SK-MEL-5 (cell line): ENCODE data around the gene GLO1. TPM values are rescaled to one million over a fixed set of nuclear protein-coding genes. Genes with fewer than 3 reads are reported as not detected.
A peak's percentile ranks its signal among the peaks of the same experiment; 100 is the strongest.

Experiments
- DNase-seq: peaks from one replicate; pipeline ENCODE4 v3.0.0-alpha.2; 2016; ENCODE audit warnings: low read depth, low spot score
- in situ Hi-C: cut with HindIII; loops from 2 replicates; pipeline ENCODE4 v1.10.0; 2016; ENCODE audit warnings: low sequenced_read_pairs, high pct_unique_total_duplicates, low pct_unique_long_range_greater_than_20kb
- polyA plus RNA-seq, 2 experiments: library from polyadenylated mRNA; depleted of rRNA; stranded (reverse); fragments of >200 nt; gene quantifications; 2 replicates each; pipeline ENCODE4 v1.2.3, GENCODE V29; 2015
- total RNA-seq: library from RNA; depleted of rRNA; stranded (reverse); fragments of >200 nt; shearing (Covaris generic); gene quantifications from 2 replicates; pipeline ENCODE4 v1.2.3, GENCODE V29; 2014; rRNA removed

GLO1 gene
- total RNA-seq = 349 and 373 TPM in 2 replicates
- 185 and 208 TPM in 2 replicates for polyA plus RNA-seq (2015; cell fraction: cytosol; rRNA removed)
- 53.2 and 63.3 TPM in 2 replicates for polyA plus RNA-seq (2015; cell fraction: nucleus; rRNA removed)

DNA sequence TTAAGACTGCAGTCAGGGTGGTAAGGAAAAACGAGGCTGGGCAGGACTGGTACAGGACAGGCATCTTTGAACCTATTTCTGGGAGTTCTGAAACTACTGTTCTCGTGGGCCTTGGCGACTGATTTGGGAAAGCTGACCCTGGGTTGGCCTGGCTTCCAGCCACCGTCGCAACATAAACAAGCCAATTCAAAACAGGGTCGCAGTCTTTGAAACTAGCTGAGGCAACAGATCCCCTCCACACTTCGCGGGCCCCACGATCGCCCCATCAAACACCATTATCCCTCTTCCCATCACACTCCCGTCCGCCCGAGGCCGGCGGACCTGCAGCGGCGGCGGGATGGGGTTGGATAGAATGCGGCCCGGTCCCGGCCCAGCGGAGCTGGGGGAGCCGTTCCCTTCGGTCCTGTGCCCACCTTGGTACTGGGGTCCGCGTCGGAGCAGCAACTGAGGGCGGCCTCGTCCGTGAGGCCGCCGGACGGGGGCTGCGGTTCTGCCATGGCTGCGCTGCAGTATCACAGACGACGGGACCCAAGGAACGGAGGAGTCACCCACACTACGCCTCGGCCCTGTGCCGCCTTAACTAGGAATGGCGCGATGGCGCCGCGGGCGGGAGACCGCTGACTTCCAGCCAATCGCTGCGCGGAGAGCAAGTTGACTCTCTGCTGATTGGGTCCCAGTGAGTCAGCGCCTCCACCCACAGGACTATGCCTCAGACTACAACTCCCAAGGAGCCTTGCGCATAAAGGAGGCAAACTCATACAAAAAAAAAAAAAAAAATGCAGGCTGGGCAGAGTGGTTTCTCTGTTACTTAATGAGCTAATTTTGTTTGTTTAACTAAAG is at the start of gene GLO1:
Gene GLO1, minus strand, starts transcription at position 588 of the 840 bp plus-strand sequence. Its CDS starts 91 bp downstream, at position 497.
- DNase-seq = peak; percentile 98
- in situ Hi-C loops = no loop called here

DNA sequence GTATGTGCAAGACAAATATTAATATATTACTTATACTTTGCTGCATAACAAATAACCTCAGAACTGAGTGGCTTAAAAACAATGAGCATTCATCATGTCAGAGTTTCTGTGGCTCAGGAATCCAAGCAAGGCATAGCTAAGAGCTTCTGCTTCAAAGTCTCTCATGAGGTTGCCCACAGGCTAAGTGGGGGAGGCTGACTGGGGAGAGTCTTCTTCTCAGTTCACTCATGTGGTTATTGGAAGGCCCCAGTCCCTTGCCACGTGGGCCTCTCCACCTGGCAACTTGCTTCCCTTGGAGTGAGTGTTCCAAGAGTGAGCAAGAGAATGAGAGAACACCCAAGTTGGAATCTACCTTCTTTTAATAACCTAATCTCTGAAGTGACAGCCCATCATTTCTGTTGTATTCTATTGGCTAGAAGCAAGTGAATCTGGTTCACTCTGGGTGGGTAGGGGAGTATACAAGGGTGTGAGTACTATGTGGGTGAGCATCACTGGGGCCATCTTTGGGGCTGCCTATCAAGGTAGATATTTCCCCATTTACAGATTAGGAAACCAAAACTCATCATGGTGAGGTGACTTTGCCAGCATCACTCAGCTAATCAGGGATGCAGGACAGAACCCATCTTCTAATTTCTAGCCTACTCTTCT is 48.1 kb upstream of the GLO1 start:
- in situ Hi-C loops = no loop called here
- no peak for DNase-seq

DNA sequence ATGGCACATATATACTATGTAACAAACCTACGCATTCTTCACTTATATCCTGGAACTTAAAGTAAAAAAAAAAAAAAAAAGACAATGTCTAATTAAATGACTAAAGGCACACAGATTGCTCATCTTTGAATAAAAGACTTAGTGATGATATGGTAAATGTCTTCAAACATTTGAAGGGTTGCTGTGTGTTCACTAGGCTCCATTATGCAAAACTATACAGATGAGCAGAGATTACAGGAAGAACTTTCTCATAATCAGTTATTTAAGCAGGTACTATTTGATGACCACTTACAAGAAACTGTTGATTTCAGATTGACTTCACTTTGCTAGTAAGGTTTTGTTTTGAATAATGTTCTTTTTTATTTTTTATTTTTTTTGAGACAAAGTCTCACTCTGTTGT is 46.5 kb upstream of the GLO1 start:
- no peak for DNase-seq
- in situ Hi-C loops = no loop called here

DNA sequence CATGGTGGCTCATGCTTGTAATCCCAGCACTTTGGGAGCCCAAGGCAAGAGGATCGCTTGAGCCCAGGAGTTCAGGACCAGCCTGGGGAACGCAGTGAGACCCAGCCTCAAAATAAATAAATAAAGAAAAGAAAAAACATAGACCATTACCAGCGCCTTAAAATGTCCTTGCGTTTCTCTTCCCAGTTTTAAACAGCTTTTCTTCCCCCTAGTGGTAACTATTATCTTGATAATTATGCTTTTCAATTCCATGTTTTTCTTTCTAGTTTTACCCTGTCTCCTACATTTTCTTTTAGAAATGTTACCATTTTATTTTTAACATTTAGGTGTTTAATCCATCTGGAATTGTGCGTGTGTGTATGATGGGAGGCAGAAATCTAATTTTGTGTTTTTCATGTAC is 36.6 kb upstream of the GLO1 start:
- in situ Hi-C loops = no loop called here

DNA sequence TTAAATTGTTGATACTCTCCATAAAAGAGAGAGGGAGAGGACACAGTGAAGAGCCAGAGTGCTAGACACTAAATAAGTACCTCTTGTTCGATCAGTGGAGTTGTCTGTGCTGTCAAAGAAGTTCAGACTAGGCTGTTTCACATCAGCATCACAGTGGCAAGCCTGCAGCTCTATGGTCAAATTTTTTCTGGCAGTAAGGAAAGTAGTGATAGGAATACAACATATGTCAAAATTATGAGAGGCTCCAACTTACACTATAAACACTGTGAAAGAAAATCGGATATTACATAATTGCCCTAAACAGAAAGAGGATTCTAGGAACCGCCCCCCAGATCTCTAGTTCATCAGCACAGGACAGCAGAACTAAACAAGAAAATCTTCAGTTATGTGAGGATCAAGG is 35.3 kb upstream of the GLO1 start:
- in situ Hi-C loops = no loop called here
- no peak for DNase-seq

More for the DNA sequence above, 36.6 kb upstream of the GLO1 start:
- peak; percentile 7 for DNase-seq

DNA sequence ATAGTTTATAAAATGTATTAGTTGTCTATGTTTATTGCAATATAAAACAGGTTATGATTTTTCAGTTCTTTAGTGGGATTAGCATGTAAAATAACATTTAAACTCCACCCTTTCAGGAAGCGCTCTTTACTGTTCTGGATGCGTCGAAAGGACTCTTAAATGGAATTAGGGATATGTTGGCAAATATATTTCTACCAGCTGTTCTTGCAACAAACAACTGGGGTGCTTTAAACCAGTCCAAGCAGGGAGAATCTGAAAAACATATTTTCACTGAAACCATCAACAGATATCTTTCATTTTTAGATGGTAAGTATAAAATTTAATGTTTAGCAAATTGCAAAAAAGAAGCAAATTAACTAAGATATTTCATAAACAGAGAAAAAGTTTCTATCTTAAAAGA is 34.0 kb upstream of the GLO1 start:
- in situ Hi-C loops = no loop called here

GRCh38 chr6:38730140-38730862 is 27.4 kb upstream of the GLO1 start:
- in situ Hi-C loops = no loop called here
- DNase-seq = no peak

More for the DNA sequence above, 34.0 kb upstream of the GLO1 start:
- DNase-seq = no peak

DNA sequence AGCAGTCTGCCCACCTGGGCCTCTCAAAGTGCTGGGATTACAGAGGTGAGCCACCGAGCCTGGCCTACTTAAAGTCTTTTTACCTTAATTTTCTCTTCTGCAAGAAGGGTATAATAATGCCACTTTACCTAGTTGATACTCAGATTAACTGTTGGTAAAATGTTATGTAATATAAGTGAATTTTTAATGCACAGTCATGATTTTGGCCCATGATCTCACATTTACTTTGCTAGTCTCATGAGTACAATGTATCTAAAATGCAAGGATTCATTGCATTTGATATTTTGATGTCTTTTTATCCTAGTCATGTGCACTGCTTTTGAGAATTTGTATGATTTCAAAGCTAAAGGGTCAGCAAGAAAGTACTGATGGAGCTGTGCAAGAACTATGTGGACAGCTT is 25.3 kb upstream of the GLO1 start:
- DNase-seq = no peak
- in situ Hi-C loops = no loop called here

GRCh38 chr6:38725414-38726183 is 22.7 kb upstream of the GLO1 start:
- DNase-seq = no peak
- in situ Hi-C loops = no loop called here

- in situ Hi-C loops = no loop called here
Measured at GRCh38 chr6:38724343-38724742, 21.4 kb upstream of the GLO1 start.

GRCh38 chr6:38723783-38724182 is 20.8 kb upstream of the GLO1 start:
- in situ Hi-C loops = no loop called here
- no peak for DNase-seq

More at GRCh38 chr6:38724343-38724742, 21.4 kb upstream of the GLO1 start:
- no peak for DNase-seq

DNA sequence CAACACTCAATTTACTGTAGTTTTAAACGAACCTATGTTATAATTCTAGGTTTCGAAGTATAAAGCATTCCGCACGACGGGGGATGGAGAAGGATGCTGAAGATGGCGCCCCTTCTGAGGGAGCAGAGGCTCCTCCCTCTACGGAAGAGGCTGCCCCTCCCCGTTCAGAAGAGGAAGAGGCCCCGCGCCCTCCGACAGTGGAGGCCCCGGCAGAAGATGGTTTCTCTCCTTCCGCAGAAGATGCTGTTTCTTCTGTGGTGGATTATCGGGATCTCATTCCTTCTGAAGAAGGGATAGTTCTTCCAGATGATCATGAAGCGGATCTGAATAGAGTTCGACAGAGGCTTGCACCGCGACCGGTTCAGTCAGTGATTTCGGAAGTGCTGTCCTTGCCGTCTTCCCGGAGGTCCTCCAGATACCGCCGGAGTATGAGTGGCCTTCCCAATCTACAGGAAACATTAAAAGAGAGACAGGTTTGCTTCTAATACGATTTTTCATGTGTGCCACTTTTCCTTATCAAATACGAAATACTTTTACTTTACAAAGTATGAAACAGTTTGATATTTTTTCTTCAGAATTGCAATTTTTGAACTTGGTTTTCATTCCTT is 19.9 kb upstream of the GLO1 start:
- in situ Hi-C loops = no loop called here
- DNase-seq = no peak

- DNase-seq = no peak
- in situ Hi-C loops = no loop called here
Measured at GRCh38 chr6:38722038-38722437, 19.1 kb upstream of the GLO1 start.

DNA sequence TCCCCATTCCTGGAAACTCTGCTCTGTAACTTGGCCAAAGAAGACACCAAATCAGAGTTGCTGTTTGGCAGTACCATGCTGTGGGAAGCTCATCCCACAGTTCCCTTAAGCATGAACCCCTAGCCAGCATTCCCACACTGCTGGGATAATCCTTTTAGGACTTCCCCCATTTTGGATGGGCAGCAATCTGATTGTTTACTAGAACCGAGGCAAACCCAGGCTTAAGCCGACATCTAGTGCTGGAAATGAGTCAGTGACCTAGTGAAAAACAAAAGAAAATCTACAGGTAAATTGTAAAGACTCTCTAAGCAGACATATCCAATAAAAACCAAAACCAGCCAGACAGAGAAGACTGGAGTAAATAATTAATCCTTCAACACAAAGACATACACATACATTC is 17.4 kb upstream of the GLO1 start:
- in situ Hi-C loops = no loop called here
- DNase-seq = peak; percentile 20

- DNase-seq = no peak
- in situ Hi-C loops = no loop called here
Measured at GRCh38 chr6:38719358-38719757, 16.4 kb upstream of the GLO1 start.

DNA sequence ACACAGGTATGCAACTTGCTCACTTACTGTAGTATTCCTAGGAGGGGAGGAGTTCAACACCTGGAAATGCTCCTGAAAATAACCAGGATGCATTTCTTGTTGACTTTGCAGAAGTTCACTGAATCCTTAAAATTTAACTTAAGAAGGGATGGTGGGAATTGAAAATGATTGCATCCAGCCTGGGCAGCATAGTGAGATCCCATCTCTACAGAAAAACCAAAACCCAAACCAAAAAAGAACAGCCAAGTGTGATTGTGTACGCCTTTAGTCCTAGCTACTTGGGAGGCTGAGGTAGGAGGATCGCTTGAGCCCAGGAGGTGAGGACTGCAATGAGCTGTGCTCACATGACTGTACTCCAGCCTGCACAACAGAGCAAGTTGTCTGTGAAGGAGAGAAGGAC is 13.9 kb upstream of the GLO1 start:
- DNase-seq = no peak
- in situ Hi-C loops = no loop called here

DNA sequence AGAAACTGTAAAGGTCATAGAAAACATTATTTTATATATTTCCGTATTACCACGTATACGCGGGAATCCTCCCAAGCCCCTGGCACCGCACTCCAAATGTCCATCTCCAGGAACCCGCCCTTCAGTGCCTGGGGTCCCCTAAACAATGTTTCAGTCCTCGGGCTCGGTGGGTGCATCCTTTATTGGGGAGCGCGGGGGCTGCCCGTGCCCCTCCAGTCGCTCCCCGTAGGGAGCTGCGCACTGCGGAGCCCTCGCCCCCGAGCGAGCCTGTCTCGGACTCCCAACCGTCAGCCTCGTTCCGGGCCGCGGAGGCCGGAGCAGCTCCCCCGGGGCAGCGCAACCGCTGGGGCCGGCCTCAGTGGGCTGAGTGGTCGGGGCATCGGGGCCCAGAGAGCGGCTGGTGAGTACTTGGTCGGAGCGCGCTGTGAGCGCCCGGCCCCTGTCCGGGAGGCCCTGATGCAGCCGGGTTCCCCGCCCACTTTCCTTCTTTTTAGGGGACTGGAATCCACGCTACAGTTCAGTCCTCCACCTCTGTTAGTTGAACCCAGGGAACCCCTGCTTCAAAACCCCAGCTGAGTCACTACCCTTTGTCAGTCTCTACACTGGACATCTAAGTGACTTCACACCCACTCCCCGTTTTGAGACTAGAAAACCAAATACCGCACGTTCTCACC is 12.2 kb upstream of the GLO1 start, which contains the start of gene DNAH8:
Gene DNAH8, plus strand, starts transcription at position 296 of the 674 bp plus-strand sequence. CDS start 7,499 bp downstream, outside the sequence.
- DNase-seq = no peak
- in situ Hi-C loops = no loop called here
